GM21390 (cell line): ENCODE measurements around the gene FMO5.

Experiments
- ATAC-seq: cut with Tn5 transposase; IDR thresholded peaks from one replicate; pipeline ENCODE4 v1.9.1; 2021; ENCODE audit not compliant: unreplicated experiment

The FMO5 gene, protein sequence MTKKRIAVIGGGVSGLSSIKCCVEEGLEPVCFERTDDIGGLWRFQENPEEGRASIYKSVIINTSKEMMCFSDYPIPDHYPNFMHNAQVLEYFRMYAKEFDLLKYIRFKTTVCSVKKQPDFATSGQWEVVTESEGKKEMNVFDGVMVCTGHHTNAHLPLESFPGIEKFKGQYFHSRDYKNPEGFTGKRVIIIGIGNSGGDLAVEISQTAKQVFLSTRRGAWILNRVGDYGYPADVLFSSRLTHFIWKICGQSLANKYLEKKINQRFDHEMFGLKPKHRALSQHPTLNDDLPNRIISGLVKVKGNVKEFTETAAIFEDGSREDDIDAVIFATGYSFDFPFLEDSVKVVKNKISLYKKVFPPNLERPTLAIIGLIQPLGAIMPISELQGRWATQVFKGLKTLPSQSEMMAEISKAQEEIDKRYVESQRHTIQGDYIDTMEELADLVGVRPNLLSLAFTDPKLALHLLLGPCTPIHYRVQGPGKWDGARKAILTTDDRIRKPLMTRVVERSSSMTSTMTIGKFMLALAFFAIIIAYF

DNA sequence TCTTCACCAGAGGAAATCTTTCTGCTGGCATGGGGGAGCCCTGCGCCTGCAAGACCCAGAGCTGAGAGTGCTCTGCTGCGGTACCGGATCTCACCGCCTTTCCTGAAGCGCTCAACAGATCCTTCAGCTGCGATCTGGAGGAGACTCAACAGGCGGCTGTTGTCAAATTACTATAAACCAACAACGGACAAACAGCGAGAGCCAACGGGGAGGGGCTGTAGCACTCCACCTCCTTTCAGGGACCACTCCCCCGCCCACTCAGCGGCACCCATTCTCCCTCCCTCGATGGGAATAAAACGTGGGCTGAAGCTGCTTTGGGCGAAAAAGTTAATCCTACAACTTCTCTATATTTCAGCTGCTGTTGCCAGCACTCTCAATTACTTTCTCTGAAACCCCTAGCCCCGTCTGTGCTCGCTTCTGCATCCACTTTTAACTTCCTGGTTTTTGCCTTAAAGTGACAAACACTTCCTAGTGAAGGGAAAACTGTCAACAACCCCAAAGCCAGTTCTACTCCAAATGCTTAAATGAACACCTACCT, at the start of gene FMO5:
FMO5 (minus strand) TSS at position 147 of the 538 bp plus-strand sequence. CDS start 310 bp downstream, outside the sequence.
- peak; percentile 71 for ATAC-seq

- ATAC-seq, result no peak
Measured at GRCh38 chr1:147273409-147274336, 48.5 kb upstream of the FMO5 start.

- no peak for ATAC-seq
Measured at GRCh38 chr1:147272042-147272441, 46.9 kb upstream of the FMO5 start.

DNA sequence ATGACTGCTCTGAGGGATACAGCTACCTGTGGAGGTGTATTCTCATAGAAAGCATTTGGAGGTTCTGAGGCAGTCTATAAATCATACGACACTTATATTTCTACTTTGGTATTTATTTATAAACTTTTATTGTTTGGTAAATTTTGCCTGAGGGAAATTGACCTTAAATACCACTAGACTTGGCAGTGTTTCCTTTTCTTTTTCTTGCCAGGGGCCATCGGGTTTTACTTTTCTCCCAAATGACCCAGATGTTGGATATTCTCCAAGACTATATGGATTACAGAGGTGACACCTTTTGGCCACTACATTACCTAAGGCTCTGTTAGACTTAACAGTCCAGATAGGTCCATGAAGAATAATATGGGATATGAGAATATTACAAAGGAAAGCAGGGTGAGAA, 45.6 kb upstream of the FMO5 start:
- no peak for ATAC-seq

DNA sequence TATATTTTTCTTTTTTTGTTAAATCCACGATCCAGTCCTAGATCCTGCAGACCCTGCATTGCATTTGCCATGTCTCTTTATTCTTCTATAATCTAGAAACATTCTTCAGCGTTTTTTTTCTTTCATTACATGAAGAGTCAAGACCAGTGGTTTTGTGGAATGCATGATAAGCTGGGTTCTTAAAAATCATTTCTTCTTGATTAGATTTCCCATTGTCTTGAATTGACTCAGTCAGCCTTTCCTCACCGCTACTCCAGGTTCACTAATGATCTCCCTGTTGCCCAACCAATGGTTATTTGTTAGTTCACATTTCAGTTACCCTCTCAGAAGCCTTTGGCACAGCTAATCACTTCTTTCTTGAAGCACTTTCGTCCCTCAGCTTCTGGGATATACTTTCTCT, 42.6 kb upstream of the FMO5 start:
- no peak for ATAC-seq

- ATAC-seq, result no peak
Measured at GRCh38 chr1:147266381-147266780, 41.2 kb upstream of the FMO5 start.

GRCh38 chr1:147264158-147264768, 39.1 kb upstream of the FMO5 start:
- ATAC-seq, result no peak

DNA sequence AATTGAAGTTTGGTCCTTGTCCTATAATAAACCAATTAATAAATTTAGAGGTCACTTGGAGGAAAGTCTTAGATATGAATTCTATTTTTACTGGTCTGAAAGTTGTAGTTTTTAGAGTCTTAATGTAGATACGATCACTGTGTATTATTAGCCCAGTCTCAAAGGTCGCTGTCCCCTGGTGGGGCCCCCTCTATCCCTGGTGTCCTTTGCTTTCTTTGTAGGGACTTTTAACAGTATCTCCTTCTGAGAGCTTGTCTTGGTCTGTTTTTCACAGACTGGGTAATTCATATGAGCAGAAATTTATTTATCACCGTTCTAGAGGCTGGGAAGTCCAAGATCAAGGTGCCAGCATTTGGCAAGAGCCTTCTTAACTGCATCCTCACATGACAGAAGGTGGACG, 35.8 kb upstream of the FMO5 start:
- no peak for ATAC-seq

- ATAC-seq, result no peak
Measured at GRCh38 chr1:147252540-147252939, 27.4 kb upstream of the FMO5 start.

DNA sequence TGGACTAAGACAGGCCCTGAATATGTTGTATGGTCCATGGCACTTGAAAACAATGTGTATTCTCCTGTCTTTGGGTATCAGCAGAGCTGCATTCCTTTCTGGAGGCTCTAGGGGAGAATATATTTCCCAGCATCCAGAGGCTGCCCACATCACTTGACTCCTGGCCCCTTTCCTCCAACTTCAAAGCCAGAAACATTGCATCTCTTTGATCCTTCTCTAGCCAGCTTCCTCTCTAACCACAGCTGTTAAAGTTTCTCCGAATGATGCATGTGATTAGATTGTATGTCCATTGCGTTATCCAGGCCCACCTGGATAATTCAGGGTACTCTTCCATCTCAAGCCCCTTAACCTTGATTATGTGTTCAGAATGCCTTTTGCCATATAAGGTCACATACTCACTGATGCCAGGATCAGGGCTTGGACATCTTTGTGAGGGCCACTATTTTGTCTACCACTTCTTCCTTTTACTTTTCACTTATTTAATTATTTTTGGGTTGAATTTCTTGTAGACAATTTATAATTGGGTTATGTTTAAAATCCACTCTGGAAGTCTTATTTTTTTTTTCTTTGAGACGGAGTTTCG, 22.6 kb upstream of the FMO5 start:
- no peak for ATAC-seq

DNA sequence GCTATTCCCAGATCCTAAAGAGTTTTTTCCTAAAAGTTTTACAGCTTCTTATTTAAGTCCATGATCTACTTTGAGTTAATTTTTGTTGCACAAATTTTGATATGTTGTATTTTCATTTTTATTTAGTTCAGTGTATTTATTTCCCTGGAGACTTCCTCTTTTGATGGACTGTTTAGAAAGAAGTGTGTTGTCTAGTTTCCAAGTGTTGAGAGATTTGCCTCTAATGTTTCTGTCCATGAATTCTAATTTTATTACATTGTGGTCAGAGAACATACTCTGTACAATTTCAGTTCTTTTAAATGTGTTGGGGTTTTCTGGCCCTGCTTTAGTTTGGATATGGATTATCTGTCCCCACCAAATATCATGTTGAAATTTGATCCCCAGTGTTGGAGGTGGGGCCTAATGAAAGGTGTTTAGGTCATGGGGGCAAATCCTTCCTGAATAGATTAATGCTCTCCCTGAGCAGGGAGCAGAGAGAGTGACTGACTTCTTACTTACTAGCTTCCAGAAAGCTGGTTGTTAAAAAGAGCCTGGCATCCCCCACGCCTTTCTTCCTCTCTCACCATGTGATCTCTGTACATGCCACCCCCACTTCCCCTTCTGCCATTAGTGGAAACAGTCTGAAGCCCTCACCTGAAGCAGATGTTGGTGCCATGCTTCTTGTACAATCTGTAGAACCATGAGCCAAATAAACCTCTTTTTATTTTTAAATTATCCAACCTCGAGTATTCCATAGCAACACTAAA, 21.9 kb upstream of the FMO5 start:
- no peak for ATAC-seq

GRCh38 chr1:147246044-147246690, 21.0 kb upstream of the FMO5 start:
- ATAC-seq, result no peak

DNA sequence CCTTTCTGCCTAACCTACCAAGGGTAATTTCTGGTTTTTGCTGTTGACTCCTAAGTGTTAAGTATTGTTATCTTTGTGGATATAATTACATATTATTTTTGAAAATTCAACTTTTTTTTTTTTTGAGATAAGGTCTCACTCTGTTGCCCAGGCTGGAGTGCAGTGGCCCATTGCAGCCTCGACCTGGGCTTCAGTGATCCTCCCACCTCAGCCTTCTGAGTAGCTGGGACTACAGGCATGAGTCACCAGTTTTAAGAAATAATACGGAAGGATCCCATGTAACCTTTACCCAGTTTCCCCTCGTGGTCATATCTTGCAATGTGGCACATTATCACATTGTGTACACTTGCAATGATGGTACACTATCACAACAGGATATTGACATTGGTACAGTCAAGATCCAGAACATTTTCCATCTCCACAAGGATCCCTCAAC, 20.5 kb upstream of the FMO5 start:
- no peak for ATAC-seq

DNA sequence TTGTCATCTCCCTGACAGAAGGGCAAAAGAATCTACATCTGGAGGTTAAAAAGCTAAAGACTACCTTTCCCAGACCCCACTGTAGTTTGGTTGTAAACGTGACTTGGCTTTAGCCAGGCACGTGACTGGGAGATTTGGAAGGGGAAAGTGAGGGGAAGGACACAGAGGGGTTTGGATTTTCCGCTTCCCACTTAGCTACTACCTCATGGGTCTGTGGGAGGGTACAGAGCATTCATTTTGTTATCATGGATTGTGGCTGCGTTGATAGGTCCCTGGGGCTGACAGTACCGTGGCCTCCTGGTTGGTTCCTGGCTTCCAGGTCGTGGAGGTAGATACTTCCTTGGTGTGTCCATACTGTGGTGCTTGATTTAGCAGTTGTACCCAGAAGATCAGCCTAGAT, 20.0 kb upstream of the FMO5 start:
- ATAC-seq, result no peak

DNA sequence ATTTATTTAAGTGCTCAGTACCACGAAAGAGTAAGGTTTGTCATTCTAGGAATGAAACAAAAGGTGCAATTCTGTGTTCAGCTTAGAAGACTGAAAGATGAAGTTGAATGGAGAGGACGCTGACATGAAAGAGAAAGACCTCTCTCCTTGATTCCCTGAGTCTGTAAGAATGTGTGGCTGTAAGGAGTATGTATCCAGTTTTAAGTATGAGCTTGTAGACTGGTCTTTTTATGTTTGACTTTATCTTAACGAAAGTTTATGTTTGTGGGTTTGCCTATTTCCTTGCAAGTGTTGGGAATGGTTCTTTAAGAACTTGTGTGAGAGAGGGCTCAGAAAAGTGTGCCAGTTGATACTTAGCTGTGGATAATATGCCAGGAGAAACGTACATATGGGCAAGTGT, 18.7 kb upstream of the FMO5 start:
- no peak for ATAC-seq

GRCh38 chr1:147243228-147243685, 18.1 kb upstream of the FMO5 start:
- ATAC-seq, result peak; percentile 20

DNA sequence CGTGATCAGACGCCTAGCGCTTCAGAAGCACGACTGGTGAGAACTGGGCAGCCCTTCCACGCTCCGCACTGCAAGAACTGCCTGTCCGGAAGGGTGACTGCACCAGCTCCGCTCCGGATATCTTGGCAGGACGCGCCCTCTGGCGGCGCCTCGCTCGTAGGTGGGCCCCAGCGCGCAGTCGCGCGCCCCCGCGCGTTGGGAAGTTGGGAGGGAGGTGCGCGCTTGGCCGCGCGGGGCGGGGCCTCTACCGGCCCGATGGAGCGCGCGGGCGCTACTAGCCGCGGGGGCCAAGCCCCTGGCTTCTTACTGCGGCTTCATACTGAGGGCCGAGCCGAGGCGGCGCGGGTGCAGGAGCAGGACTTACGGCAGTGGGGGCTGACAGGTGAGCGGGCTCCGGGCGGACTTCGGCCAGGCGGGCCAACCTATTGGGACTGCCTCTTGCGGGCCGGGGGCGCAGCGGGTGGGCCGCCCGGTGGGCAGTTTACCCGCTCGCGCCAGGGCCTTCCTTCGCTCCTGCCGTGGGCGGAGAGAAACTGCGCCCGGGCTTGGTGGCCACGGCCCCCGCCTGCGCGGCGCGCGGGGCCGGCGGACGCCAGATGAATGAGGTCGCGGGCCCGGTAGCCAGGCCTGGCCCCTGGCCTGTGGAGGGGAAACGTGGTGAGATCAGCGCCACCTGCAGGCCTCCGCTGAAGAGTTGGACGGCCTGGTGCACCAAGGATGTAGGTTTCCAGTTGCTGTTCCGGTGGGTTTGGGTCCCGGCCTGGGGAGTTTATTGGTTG, 17.5 kb upstream of the FMO5 start, which contains the start of gene CHD1L:
CHD1L (plus strand) TSS at position 236 of the 779 bp plus-strand sequence; CDS start at position 256, 20 bp downstream.
- ATAC-seq, result peak; percentile 84

- ATAC-seq, result no peak
Measured at GRCh38 chr1:147241934-147242448, 16.9 kb upstream of the FMO5 start.
